Cerebellar cortex (tissue), 1 donor: ENCODE results near the gene PCDHA6.
"Not testable (repeated sequence)": the region's sequence is repeated elsewhere in the genome, so short reads cannot be mapped to it uniquely, and the experiment has no call there.

Source experiments
- DNase-seq: peaks from one replicate; pipeline ENCODE4 v3.0.0-alpha.2; 2015; ENCODE audit warnings: low spot score

PCDHA6 gene

GRCh38 chr5:140822281-140822629, 5.5 kb upstream of the PCDHA6 start:
- DNase-seq, result no peak

- DNase-seq, result not testable (repeated sequence)
Observed at GRCh38 chr5:140822969-140823368, 4.8 kb upstream of the PCDHA6 start.

- DNase-seq, result no peak
Observed at GRCh38 chr5:140823475-140823874, 4.3 kb upstream of the PCDHA6 start.

GRCh38 chr5:140828362-140828737, 590 bp downstream of the PCDHA6 start:
- no peak for DNase-seq

GRCh38 chr5:140829511-140830501, 2.0 kb downstream of the PCDHA6 start:
- DNase-seq, result not testable (repeated sequence)

- peak; percentile 36 for DNase-seq
Observed at GRCh38 chr5:140833993-140834392, 6.2 kb downstream of the PCDHA6 start, which contains the start of gene PCDHA7. TSS of gene PCDHA7 (plus strand) at chr5:140834269. CDS start at chr5:140834384, 115 bp downstream.

- DNase-seq, result not testable (repeated sequence)
Observed at GRCh38 chr5:140834439-140835008, 6.8 kb downstream of the PCDHA6 start.

GRCh38 chr5:140835622-140836510, 8.1 kb downstream of the PCDHA6 start:
- no peak for DNase-seq

- peak; percentile 66 for DNase-seq
Observed at GRCh38 chr5:140840978-140841962, 13.5 kb downstream of the PCDHA6 start, which contains the start of gene PCDHA8. TSS of gene PCDHA8 (plus strand) at chr5:140841187. CDS start at chr5:140841322, 135 bp downstream.

- no peak for DNase-seq
Observed at GRCh38 chr5:140842798-140843733, 15.3 kb downstream of the PCDHA6 start.

- DNase-seq, result not testable (repeated sequence)
Observed at GRCh38 chr5:140848139-140849102, 20.7 kb downstream of the PCDHA6 start, which contains the start of gene PCDHA9. TSS of gene PCDHA9 (plus strand) at chr5:140848382. CDS start at chr5:140848496, 114 bp downstream.

GRCh38 chr5:140849831-140850634, 22.3 kb downstream of the PCDHA6 start:
- not testable (repeated sequence) for DNase-seq

GRCh38 chr5:140855772-140856674, 28.3 kb downstream of the PCDHA6 start, which contains the start of gene PCDHA10:
TSS of gene PCDHA10 (plus strand) at chr5:140855897. CDS start at chr5:140856049, 152 bp downstream.
- DNase-seq, result peak; percentile 19

GRCh38 chr5:140857177-140857986, 29.6 kb downstream of the PCDHA6 start:
- no peak for DNase-seq

GRCh38 chr5:140857987-140858240, 30.2 kb downstream of the PCDHA6 start:
- no peak for DNase-seq
